GM10266 (cell line): ENCODE results near the gene HAAO.

Experiments used
- DNase-seq: peaks from one replicate; pipeline ENCODE4 v3.0.0; 2012; ENCODE audit errors: extremely low spot score
- CTCF ChIP-seq: IDR thresholded peaks from 2 replicates; pipeline ENCODE4 v1.5.1; 2012; ENCODE audit warnings: mild to moderate bottlenecking, low read depth; ENCODE audit not compliant: control insufficient read depth, insufficient read depth; ENCODE audit errors: missing control alignments

Gene HAAO

GRCh38 chr2:42799881-42800280 lies 7.5 kb upstream of the HAAO start:
- no peak for TF ChIP-seq CTCF
- no peak for DNase-seq

GRCh38 chr2:42797281-42797680 lies 4.9 kb upstream of the HAAO start:
- TF ChIP-seq CTCF: no peak
- DNase-seq: no peak

GRCh38 chr2:42796427-42797248 lies 4.3 kb upstream of the HAAO start:
- TF ChIP-seq CTCF: no peak
- peak; percentile 71 for DNase-seq

- DNase-seq: peak; percentile 53
- no peak for TF ChIP-seq CTCF
These were observed 3.5 kb upstream of the HAAO start for GRCh38 chr2:42795841-42796301.

DNA sequence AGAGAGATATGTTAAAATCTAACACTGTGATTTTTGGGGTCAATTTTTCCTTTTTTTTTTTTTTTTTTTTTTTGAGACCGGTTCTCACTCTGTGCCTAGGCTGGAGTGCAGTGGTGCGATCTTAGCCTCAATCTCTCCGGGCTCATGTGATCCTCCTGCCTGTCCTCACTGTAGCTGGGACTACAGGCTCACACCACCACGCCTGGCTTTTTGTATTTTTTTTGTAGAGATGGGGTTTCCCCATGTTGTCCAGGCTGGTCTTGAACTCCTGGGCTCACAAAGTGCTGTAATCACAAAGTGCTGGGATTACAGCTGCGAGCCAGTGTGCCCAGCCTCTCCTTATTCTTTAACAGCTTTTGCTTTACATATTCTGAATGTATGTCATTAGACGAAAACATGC lies 2.9 kb upstream of the HAAO start:
- DNase-seq: no peak
- no peak for TF ChIP-seq CTCF

DNA sequence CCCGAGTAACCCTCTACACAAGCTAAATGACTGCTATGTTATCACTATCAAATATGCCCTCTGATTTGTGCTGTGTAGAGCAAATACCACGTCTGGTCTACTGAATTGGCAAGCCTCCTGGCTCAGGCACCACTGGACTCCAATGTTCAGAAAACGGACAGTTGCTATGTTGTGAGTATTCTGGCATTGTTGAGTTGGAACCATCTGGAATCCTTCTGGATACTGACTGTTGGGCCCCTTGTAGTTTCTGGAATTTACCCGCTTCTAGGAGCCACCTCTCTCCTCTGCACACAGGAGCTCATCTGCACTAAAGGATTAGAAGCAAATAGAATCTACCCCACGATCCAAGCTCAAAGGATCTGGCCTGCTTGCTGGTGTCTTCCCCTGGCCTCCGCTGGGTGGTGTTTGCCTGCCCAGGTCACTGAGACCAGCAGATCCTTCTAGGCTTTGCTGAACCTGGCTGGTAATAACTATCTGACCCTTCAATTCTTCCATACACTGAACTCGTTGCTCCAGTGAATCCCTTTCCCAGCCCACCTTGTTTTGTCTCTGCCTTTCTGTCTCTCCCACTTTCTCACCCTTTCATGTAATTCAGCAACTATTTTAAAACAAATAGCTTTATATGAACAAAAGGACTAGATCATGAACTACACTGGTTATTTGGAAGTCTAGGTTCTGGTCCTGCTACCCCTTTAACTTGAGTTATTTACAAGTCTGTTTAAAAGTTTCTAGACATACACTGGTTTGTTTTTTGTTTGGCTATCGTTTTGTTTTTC lies 2.1 kb upstream of the HAAO start:
- DNase-seq: peak; percentile 68
- peak; percentile 43 for TF ChIP-seq CTCF
